ENCODE measurements around the gene TSPAN7.

Gene TSPAN7

GRCh38 chrX:38578167-38578566 lies 16.8 kb downstream of the TSPAN7 start:
- H3K9me3 ChIP-seq (ENCODE audit: control insufficient read depth, low read length) = no peaks in the 10 kb centered on the region
- H3K27ac ChIP-seq (ENCODE audit: insufficient read depth, low read length, poor library complexity, severe bottlenecking) = no peak overlapping the region
- H3K4me3 ChIP-seq (ENCODE audit: insufficient read depth, low read depth, low read length, poor library complexity, severe bottlenecking) = no peak overlapping the region
- H3K4me1 ChIP-seq (ENCODE audit: control insufficient read depth, insufficient read depth, low read length, poor library complexity, severe bottlenecking) = no peaks in the 10 kb centered on the region
- no peaks in the 10 kb centered on the region for H3K27me3 ChIP-seq (replicated peaks; ENCODE audit: control insufficient read depth, insufficient read depth, low read length, poor library complexity, severe bottlenecking)
- no peak for DNase-seq
- H3K36me3 ChIP-seq (ENCODE audit: control insufficient read depth, insufficient read depth, low read length) = no peaks in the 10 kb centered on the region

- no peaks in the 10 kb centered on the region for H3K9me3 ChIP-seq (ENCODE audit: control insufficient read depth, low read length)
- DNase-seq = no peak
Measured at GRCh38 chrX:38583181-38583580, 21.8 kb downstream of the TSPAN7 start.

GRCh38 chrX:38594434-38594833 lies 33.1 kb downstream of the TSPAN7 start:
- no peak overlapping the region for H3K27ac ChIP-seq (ENCODE audit: insufficient read depth, low read length, poor library complexity, severe bottlenecking)
- no peak overlapping the region for H3K4me3 ChIP-seq (ENCODE audit: insufficient read depth, low read depth, low read length, poor library complexity, severe bottlenecking)
- H3K27me3 ChIP-seq (replicated peaks; ENCODE audit: control insufficient read depth, insufficient read depth, low read length, poor library complexity, severe bottlenecking) = peaks cover 2% of the 10 kb centered on the region
- DNase-seq = no peak
- no peaks in the 10 kb centered on the region for H3K36me3 ChIP-seq (ENCODE audit: control insufficient read depth, insufficient read depth, low read length)
- H3K9me3 ChIP-seq (ENCODE audit: control insufficient read depth, low read length) = no peaks in the 10 kb centered on the region
- no peaks in the 10 kb centered on the region for H3K4me1 ChIP-seq (ENCODE audit: control insufficient read depth, insufficient read depth, low read length, poor library complexity, severe bottlenecking)

More at GRCh38 chrX:38583181-38583580, 21.8 kb downstream of the TSPAN7 start:
- Histone ChIP-seq H3K27me3 (replicated peaks; ENCODE audit: control insufficient read depth, insufficient read depth, low read length, poor library complexity, severe bottlenecking) (no peaks in the 10 kb centered on the region), H3K4me1 (ENCODE audit: control insufficient read depth, insufficient read depth, low read length, poor library complexity, severe bottlenecking) (no peaks in the 10 kb centered on the region), H3K27ac (ENCODE audit: insufficient read depth, low read length, poor library complexity, severe bottlenecking) (no peak overlapping the region), H3K4me3 (ENCODE audit: insufficient read depth, low read depth, low read length, poor library complexity, severe bottlenecking) (no peak overlapping the region), H3K36me3 (ENCODE audit: control insufficient read depth, insufficient read depth, low read length) (no peaks in the 10 kb centered on the region)

GRCh38 chrX:38595801-38596200 lies 34.5 kb downstream of the TSPAN7 start:
- H3K27ac ChIP-seq (ENCODE audit: insufficient read depth, low read length, poor library complexity, severe bottlenecking) = no peak overlapping the region
- no peaks in the 10 kb centered on the region for H3K36me3 ChIP-seq (ENCODE audit: control insufficient read depth, insufficient read depth, low read length)
- H3K4me3 ChIP-seq (ENCODE audit: insufficient read depth, low read depth, low read length, poor library complexity, severe bottlenecking) = no peak overlapping the region
- H3K9me3 ChIP-seq (ENCODE audit: control insufficient read depth, low read length) = no peaks in the 10 kb centered on the region
- no peaks in the 10 kb centered on the region for H3K4me1 ChIP-seq (ENCODE audit: control insufficient read depth, insufficient read depth, low read length, poor library complexity, severe bottlenecking)
- peaks cover 2% of the 10 kb centered on the region for H3K27me3 ChIP-seq (replicated peaks; ENCODE audit: control insufficient read depth, insufficient read depth, low read length, poor library complexity, severe bottlenecking)
- no peak for DNase-seq

- H3K4me3 ChIP-seq (ENCODE audit: insufficient read depth, low read depth, low read length, poor library complexity, severe bottlenecking) = no peak overlapping the region
- no peaks in the 10 kb centered on the region for H3K4me1 ChIP-seq (ENCODE audit: control insufficient read depth, insufficient read depth, low read length, poor library complexity, severe bottlenecking)
- no peaks in the 10 kb centered on the region for H3K36me3 ChIP-seq (ENCODE audit: control insufficient read depth, insufficient read depth, low read length)
- DNase-seq = no peak
- H3K27me3 ChIP-seq (replicated peaks; ENCODE audit: control insufficient read depth, insufficient read depth, low read length, poor library complexity, severe bottlenecking) = no peaks in the 10 kb centered on the region
- H3K27ac ChIP-seq (ENCODE audit: insufficient read depth, low read length, poor library complexity, severe bottlenecking) = no peak overlapping the region
- H3K9me3 ChIP-seq (ENCODE audit: control insufficient read depth, low read length) = no peaks in the 10 kb centered on the region
Measured at GRCh38 chrX:38596939-38597338, 35.6 kb downstream of the TSPAN7 start.

- Histone ChIP-seq H3K27me3 (replicated peaks; ENCODE audit: control insufficient read depth, insufficient read depth, low read length, poor library complexity, severe bottlenecking) (no peaks in the 10 kb centered on the region), H3K4me3 (ENCODE audit: insufficient read depth, low read depth, low read length, poor library complexity, severe bottlenecking) (no peak overlapping the region), H3K36me3 (ENCODE audit: control insufficient read depth, insufficient read depth, low read length) (no peaks in the 10 kb centered on the region), H3K27ac (ENCODE audit: insufficient read depth, low read length, poor library complexity, severe bottlenecking) (no peak overlapping the region), H3K4me1 (ENCODE audit: control insufficient read depth, insufficient read depth, low read length, poor library complexity, severe bottlenecking) (no peaks in the 10 kb centered on the region), H3K9me3 (ENCODE audit: control insufficient read depth, low read length) (no peaks in the 10 kb centered on the region)
- DNase-seq = no peak
Measured at GRCh38 chrX:38599796-38600755, 38.7 kb downstream of the TSPAN7 start.

GRCh38 chrX:38601866-38602265 lies 40.5 kb downstream of the TSPAN7 start:
- H3K4me1 ChIP-seq (ENCODE audit: control insufficient read depth, insufficient read depth, low read length, poor library complexity, severe bottlenecking) = no peaks in the 10 kb centered on the region
- no peak overlapping the region for H3K27ac ChIP-seq (ENCODE audit: insufficient read depth, low read length, poor library complexity, severe bottlenecking)
- no peaks in the 10 kb centered on the region for H3K36me3 ChIP-seq (ENCODE audit: control insufficient read depth, insufficient read depth, low read length)
- H3K4me3 ChIP-seq (ENCODE audit: insufficient read depth, low read depth, low read length, poor library complexity, severe bottlenecking) = no peak overlapping the region
- no peak for DNase-seq
- H3K27me3 ChIP-seq (replicated peaks; ENCODE audit: control insufficient read depth, insufficient read depth, low read length, poor library complexity, severe bottlenecking) = no peaks in the 10 kb centered on the region
- no peaks in the 10 kb centered on the region for H3K9me3 ChIP-seq (ENCODE audit: control insufficient read depth, low read length)

GRCh38 chrX:38606821-38607220 lies 45.5 kb downstream of the TSPAN7 start:
- Histone ChIP-seq H3K4me1 (ENCODE audit: control insufficient read depth, insufficient read depth, low read length, poor library complexity, severe bottlenecking) (no peaks in the 10 kb centered on the region), H3K27me3 (replicated peaks; ENCODE audit: control insufficient read depth, insufficient read depth, low read length, poor library complexity, severe bottlenecking) (no peaks in the 10 kb centered on the region), H3K27ac (ENCODE audit: insufficient read depth, low read length, poor library complexity, severe bottlenecking) (no peak overlapping the region), H3K36me3 (ENCODE audit: control insufficient read depth, insufficient read depth, low read length) (no peaks in the 10 kb centered on the region), H3K4me3 (ENCODE audit: insufficient read depth, low read depth, low read length, poor library complexity, severe bottlenecking) (no peak overlapping the region), H3K9me3 (ENCODE audit: control insufficient read depth, low read length) (no peaks in the 10 kb centered on the region)
- DNase-seq = no peak

- no peak overlapping the region for H3K27ac ChIP-seq (ENCODE audit: insufficient read depth, low read length, poor library complexity, severe bottlenecking)
- H3K27me3 ChIP-seq (replicated peaks; ENCODE audit: control insufficient read depth, insufficient read depth, low read length, poor library complexity, severe bottlenecking) = no peaks in the 10 kb centered on the region
- no peak overlapping the region for H3K4me3 ChIP-seq (ENCODE audit: insufficient read depth, low read depth, low read length, poor library complexity, severe bottlenecking)
- H3K36me3 ChIP-seq (ENCODE audit: control insufficient read depth, insufficient read depth, low read length) = no peaks in the 10 kb centered on the region
- H3K4me1 ChIP-seq (ENCODE audit: control insufficient read depth, insufficient read depth, low read length, poor library complexity, severe bottlenecking) = no peaks in the 10 kb centered on the region
- no peak for DNase-seq
- H3K9me3 ChIP-seq (ENCODE audit: control insufficient read depth, low read length) = no peaks in the 10 kb centered on the region
Measured at GRCh38 chrX:38607976-38608375, 46.6 kb downstream of the TSPAN7 start.

GRCh38 chrX:38610849-38611248 lies 49.5 kb downstream of the TSPAN7 start:
- no peaks in the 10 kb centered on the region for H3K9me3 ChIP-seq (ENCODE audit: control insufficient read depth, low read length)
- H3K4me1 ChIP-seq (ENCODE audit: control insufficient read depth, insufficient read depth, low read length, poor library complexity, severe bottlenecking) = no peaks in the 10 kb centered on the region
- DNase-seq = no peak
- H3K36me3 ChIP-seq (ENCODE audit: control insufficient read depth, insufficient read depth, low read length) = no peaks in the 10 kb centered on the region
- no peaks in the 10 kb centered on the region for H3K27me3 ChIP-seq (replicated peaks; ENCODE audit: control insufficient read depth, insufficient read depth, low read length, poor library complexity, severe bottlenecking)
- H3K27ac ChIP-seq (ENCODE audit: insufficient read depth, low read length, poor library complexity, severe bottlenecking) = no peak overlapping the region
- no peak overlapping the region for H3K4me3 ChIP-seq (ENCODE audit: insufficient read depth, low read depth, low read length, poor library complexity, severe bottlenecking)
